SK-N-SH treated with all-trans-retinoic acid at 6 μM for 48 hours (cell line): ENCODE data around the gene TEDC2.

Source experiments
- ATAC-seq: fragments of 200-7000 bp; cut with Tn5 transposase; 3 replicates; pipeline ENCODE4 v1.9.1; 2020; ENCODE audit warnings: mild to moderate bottlenecking, moderate library complexity
- ARNTL ChIP-seq: fragments of 450-650 bp; formaldehyde crosslinking; IDR thresholded peaks from 2 replicates; pipeline ENCODE4 v1.5.0; 2020; ENCODE audit warnings: low read depth, mild to moderate bottlenecking, moderate library complexity, borderline replicate concordance
- BACH2 ChIP-seq: fragments of 250-450 bp; sonication (Bioruptor Pico); IDR thresholded peaks from 2 replicates; pipeline ENCODE4 v1.9.0; 2021; ENCODE audit warnings: mild to moderate bottlenecking, borderline replicate concordance
- CSDC2 ChIP-seq: fragments of 250-450 bp; sonication (Bioruptor Pico); IDR thresholded peaks from 2 replicates; pipeline ENCODE4 v1.5.0; 2020; ENCODE audit warnings: mild to moderate bottlenecking, moderate library complexity
- ESRRG ChIP-seq: fragments of 250-450 bp; sonication (Bioruptor Pico); IDR thresholded peaks from 2 replicates; pipeline ENCODE4 v1.6.1; 2021; ENCODE audit warnings: mild to moderate bottlenecking
- ISL1 ChIP-seq: fragments of 250-450 bp; sonication (Bioruptor Pico); IDR thresholded peaks from 2 replicates; pipeline ENCODE4 v2.1.2; 2022; ENCODE audit warnings: mild to moderate bottlenecking, moderate library complexity
- PPARA ChIP-seq: fragments of 250-450 bp; sonication (Bioruptor Pico); IDR thresholded peaks from 2 replicates; pipeline ENCODE4 v1.5.0; 2020; ENCODE audit warnings: mild to moderate bottlenecking, borderline replicate concordance
- RARB ChIP-seq: fragments of 250-450 bp; sonication (Bioruptor Pico); IDR thresholded peaks from 2 replicates; pipeline ENCODE4 v1.8.0; 2021; ENCODE audit warnings: mild to moderate bottlenecking, moderate library complexity
- SNAI2 ChIP-seq: fragments of 250-450 bp; sonication (Bioruptor Pico); IDR thresholded peaks from 2 replicates; pipeline ENCODE4 v1.5.0; 2020; ENCODE audit warnings: mild to moderate bottlenecking, moderate library complexity
- TCF4 ChIP-seq: fragments of 250-450 bp; sonication (Bioruptor Pico); IDR thresholded peaks from 2 replicates; pipeline ENCODE4 v1.8.0; 2021; ENCODE audit warnings: mild to moderate bottlenecking, moderate library complexity, borderline replicate concordance
- TOX ChIP-seq: fragments of 250-450 bp; sonication (Bioruptor Pico); IDR thresholded peaks from 2 replicates; pipeline ENCODE4 v1.8.0; 2021; ENCODE audit warnings: mild to moderate bottlenecking, moderate library complexity, borderline replicate concordance
- ZC3H10 ChIP-seq: fragments of 250-450 bp; sonication (Bioruptor Pico); IDR thresholded peaks from 2 replicates; pipeline ENCODE4 v1.5.1; 2021; ENCODE audit warnings: mild to moderate bottlenecking, moderate library complexity
- ZFP3 ChIP-seq: fragments of 250-450 bp; sonication (Bioruptor Pico); IDR thresholded peaks from 2 replicates; pipeline ENCODE4 v1.5.0; 2020; ENCODE audit warnings: mild to moderate bottlenecking, moderate library complexity
- ZFP30 ChIP-seq: fragments of 450-650 bp; formaldehyde crosslinking; IDR thresholded peaks from 2 replicates; pipeline ENCODE4 v1.5.0; 2022; ENCODE audit warnings: mild to moderate bottlenecking, moderate library complexity
- ZNF70 ChIP-seq: fragments of 450-650 bp; formaldehyde crosslinking; IDR thresholded peaks from 2 replicates; pipeline ENCODE4 v1.5.0; 2020; ENCODE audit warnings: mild to moderate bottlenecking, moderate library complexity
- ZNF8 ChIP-seq: fragments of 450-650 bp; formaldehyde crosslinking; IDR thresholded peaks from 2 replicates; pipeline ENCODE4 v1.5.0; 2020; ENCODE audit warnings: mild to moderate bottlenecking, moderate library complexity
- TF ChIP-seq, protein P1 (sequence below): fragments of 250-450 bp; sonication (Bioruptor Pico); IDR thresholded peaks from 2 replicates; pipeline ENCODE4 v1.5.1; 2020; ENCODE audit warnings: low read depth, mild to moderate bottlenecking, moderate library complexity
- TF ChIP-seq, protein P2 (sequence below): fragments of 250-450 bp; sonication (Bioruptor Pico); IDR thresholded peaks from 2 replicates; pipeline ENCODE4 v1.5.0; 2020; ENCODE audit warnings: mild to moderate bottlenecking, moderate library complexity
- TF ChIP-seq, protein P3 (sequence below): fragments of 250-450 bp; sonication (Bioruptor Pico); IDR thresholded peaks from 2 replicates; pipeline ENCODE4 v1.8.0; 2020; ENCODE audit warnings: mild to moderate bottlenecking, moderate library complexity, borderline replicate concordance
- TF ChIP-seq, protein P4 (sequence below): fragments of 250-450 bp; sonication (Bioruptor Pico); IDR thresholded peaks from 2 replicates; pipeline ENCODE4 v1.5.1; 2021; ENCODE audit warnings: mild to moderate bottlenecking, moderate library complexity

TEDC2 gene

DNA sequence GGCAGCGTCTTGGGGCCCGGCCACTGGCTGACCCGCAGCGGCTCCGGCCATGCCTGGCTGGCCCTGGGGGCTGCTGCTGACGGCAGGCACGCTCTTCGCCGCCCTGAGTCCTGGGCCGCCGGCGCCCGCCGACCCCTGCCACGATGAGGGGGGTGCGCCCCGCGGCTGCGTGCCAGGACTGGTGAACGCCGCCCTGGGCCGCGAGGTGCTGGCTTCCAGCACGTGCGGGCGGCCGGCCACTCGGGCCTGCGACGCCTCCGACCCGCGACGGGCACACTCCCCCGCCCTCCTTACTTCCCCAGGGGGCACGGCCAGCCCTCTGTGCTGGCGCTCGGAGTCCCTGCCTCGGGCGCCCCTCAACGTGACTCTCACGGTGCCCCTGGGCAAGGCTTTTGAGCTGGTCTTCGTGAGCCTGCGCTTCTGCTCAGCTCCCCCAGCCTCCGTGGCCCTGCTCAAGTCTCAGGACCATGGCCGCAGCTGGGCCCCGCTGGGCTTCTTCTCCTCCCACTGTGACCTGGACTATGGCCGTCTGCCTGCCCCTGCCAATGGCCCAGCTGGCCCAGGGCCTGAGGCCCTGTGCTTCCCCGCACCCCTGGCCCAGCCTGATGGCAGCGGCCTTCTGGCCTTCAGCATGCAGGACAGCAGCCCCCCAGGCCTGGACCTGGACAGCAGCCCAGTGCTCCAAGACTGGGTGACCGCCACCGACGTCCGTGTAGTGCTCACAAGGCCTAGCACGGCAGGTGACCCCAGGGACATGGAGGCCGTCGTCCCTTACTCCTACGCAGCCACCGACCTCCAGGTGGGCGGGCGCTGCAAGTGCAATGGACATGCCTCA lies 12.0 kb downstream of the TEDC2 start:
- ATAC-seq: no peak
- TF ChIP-seq ZNF8 (no peak), ISL1 (CRISPR knock-in tag) (no peak), ESRRG (CRISPR knock-in tag) (no peak), TOX (CRISPR knock-in tag) (no peak)
- TF ChIP-seq, protein P1, sequence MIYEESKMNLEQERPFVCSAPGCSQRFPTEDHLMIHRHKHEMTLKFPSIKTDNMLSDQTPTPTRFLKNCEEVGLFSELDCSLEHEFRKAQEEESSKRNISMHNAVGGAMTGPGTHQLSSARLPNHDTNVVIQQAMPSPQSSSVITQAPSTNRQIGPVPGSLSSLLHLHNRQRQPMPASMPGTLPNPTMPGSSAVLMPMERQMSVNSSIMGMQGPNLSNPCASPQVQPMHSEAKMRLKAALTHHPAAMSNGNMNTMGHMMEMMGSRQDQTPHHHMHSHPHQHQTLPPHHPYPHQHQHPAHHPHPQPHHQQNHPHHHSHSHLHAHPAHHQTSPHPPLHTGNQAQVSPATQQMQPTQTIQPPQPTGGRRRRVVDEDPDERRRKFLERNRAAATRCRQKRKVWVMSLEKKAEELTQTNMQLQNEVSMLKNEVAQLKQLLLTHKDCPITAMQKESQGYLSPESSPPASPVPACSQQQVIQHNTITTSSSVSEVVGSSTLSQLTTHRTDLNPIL (CRISPR knock-in tag): no peak
- TF ChIP-seq, protein P2, sequence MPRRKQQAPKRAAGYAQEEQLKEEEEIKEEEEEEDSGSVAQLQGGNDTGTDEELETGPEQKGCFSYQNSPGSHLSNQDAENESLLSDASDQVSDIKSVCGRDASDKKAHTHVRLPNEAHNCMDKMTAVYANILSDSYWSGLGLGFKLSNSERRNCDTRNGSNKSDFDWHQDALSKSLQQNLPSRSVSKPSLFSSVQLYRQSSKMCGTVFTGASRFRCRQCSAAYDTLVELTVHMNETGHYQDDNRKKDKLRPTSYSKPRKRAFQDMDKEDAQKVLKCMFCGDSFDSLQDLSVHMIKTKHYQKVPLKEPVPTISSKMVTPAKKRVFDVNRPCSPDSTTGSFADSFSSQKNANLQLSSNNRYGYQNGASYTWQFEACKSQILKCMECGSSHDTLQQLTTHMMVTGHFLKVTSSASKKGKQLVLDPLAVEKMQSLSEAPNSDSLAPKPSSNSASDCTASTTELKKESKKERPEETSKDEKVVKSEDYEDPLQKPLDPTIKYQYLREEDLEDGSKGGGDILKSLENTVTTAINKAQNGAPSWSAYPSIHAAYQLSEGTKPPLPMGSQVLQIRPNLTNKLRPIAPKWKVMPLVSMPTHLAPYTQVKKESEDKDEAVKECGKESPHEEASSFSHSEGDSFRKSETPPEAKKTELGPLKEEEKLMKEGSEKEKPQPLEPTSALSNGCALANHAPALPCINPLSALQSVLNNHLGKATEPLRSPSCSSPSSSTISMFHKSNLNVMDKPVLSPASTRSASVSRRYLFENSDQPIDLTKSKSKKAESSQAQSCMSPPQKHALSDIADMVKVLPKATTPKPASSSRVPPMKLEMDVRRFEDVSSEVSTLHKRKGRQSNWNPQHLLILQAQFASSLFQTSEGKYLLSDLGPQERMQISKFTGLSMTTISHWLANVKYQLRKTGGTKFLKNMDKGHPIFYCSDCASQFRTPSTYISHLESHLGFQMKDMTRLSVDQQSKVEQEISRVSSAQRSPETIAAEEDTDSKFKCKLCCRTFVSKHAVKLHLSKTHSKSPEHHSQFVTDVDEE (CRISPR knock-in tag): no peak

DNA sequence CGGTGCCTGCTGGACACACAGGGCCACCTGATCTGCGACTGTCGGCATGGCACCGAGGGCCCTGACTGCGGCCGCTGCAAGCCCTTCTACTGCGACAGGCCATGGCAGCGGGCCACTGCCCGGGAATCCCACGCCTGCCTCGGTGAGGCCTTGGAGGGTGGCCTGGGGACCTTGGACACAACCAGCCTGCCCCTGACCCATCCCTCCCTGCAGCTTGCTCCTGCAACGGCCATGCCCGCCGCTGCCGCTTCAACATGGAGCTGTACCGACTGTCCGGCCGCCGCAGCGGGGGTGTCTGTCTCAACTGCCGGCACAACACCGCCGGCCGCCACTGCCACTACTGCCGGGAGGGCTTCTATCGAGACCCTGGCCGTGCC lies 12.6 kb downstream of the TEDC2 start:
- no peak for TF ChIP-seq ESRRG (CRISPR knock-in tag)
- ATAC-seq: no peak

DNA sequence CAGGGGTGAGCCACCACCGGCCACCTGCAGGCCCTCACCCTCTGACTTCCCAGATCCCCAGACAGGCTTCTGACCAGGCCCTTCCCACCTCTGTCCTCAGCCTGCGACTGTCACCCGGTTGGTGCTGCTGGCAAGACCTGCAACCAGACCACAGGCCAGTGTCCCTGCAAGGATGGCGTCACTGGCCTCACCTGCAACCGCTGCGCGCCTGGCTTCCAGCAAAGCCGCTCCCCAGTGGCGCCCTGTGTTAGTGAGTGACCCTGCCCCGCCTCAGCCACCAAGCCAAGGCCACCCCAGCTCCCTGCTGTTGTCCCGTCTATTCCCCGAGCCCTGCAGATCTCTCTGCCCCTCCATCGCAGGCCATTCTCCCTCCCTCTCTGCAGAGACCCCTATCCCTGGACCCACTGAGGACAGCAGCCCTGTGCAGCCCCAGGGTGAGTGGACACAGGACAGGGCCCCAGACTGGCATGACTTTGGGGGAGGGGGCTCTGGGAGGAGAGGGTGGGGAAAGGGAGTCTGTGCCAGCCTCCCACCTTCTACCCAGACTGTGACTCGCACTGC lies 13.1 kb downstream of the TEDC2 start:
- no peak for TF ChIP-seq ZFP3 (CRISPR knock-in tag)
- no peak for TF ChIP-seq BACH2 (CRISPR knock-in tag)
- no peak for TF ChIP-seq RARB (CRISPR knock-in tag)
- no peak for TF ChIP-seq ISL1 (CRISPR knock-in tag)
- TF ChIP-seq TOX (CRISPR knock-in tag): no peak
- ATAC-seq: no peak

DNA sequence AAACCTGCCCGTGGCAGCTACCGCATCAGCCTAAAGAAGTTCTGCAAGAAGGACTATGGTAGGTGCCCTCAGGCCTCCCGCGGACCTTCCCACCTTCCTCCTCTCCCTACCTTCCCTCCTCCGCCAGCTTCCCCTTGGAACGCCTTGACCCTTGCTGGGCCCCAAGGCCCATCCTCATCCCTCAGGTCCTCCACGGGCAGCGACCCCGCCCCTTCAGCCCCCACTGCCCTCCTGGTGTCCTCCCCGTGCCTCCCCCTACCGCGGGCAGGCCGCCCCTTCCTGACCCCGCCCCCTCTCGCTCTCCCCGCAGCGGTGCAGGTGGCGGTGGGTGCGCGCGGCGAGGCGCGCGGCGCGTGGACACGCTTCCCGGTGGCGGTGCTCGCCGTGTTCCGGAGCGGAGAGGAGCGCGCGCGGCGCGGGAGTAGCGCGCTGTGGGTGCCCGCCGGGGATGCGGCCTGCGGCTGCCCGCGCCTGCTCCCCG lies 13.6 kb downstream of the TEDC2 start:
- no peak for ATAC-seq
- TF ChIP-seq PPARA (CRISPR knock-in tag) (no peak), CSDC2 (no peak), ARNTL (CRISPR knock-in tag) (no peak), TCF4 (CRISPR knock-in tag) (no peak), ZFP30 (CRISPR knock-in tag) (no peak), BACH2 (CRISPR knock-in tag) (no peak), TOX (CRISPR knock-in tag) (no peak), RARB (CRISPR knock-in tag) (no peak), ZNF70 (CRISPR knock-in tag) (no peak), ISL1 (CRISPR knock-in tag) (no peak), ZC3H10 (CRISPR knock-in tag) (no peak), SNAI2 (CRISPR knock-in tag) (no peak), ZNF8 (no peak)
- TF ChIP-seq, protein P3, sequence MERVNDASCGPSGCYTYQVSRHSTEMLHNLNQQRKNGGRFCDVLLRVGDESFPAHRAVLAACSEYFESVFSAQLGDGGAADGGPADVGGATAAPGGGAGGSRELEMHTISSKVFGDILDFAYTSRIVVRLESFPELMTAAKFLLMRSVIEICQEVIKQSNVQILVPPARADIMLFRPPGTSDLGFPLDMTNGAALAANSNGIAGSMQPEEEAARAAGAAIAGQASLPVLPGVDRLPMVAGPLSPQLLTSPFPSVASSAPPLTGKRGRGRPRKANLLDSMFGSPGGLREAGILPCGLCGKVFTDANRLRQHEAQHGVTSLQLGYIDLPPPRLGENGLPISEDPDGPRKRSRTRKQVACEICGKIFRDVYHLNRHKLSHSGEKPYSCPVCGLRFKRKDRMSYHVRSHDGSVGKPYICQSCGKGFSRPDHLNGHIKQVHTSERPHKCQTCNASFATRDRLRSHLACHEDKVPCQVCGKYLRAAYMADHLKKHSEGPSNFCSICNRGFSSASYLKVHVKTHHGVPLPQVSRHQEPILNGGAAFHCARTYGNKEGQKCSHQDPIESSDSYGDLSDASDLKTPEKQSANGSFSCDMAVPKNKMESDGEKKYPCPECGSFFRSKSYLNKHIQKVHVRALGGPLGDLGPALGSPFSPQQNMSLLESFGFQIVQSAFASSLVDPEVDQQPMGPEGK (CRISPR knock-in tag): no peak
- TF ChIP-seq, protein P1 (CRISPR knock-in tag): no peak
- TF ChIP-seq, protein P4, sequence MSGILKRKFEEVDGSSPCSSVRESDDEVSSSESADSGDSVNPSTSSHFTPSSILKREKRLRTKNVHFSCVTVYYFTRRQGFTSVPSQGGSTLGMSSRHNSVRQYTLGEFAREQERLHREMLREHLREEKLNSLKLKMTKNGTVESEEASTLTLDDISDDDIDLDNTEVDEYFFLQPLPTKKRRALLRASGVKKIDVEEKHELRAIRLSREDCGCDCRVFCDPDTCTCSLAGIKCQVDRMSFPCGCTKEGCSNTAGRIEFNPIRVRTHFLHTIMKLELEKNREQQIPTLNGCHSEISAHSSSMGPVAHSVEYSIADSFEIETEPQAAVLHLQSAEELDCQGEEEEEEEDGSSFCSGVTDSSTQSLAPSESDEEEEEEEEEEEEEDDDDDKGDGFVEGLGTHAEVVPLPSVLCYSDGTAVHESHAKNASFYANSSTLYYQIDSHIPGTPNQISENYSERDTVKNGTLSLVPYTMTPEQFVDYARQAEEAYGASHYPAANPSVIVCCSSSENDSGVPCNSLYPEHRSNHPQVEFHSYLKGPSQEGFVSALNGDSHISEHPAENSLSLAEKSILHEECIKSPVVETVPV (CRISPR knock-in tag): no peak
- TF ChIP-seq, protein P2 (CRISPR knock-in tag): no peak
